ENCODE data around the gene SCN8A. TPM values are rescaled to one million over a fixed set of nuclear protein-coding genes. Genes with fewer than 3 reads are reported as not detected.

SCN8A gene
- total and polyA plus RNA-seq, 7 donors, result under 0.01 to 2.1 (median 0.71) TPM

- Histone ChIP-seq H3K27ac (no peak overlapping the region), H3K4me1 (peaks cover 0 to under 1% (median 0%) of the 10 kb centered on the region in 4 donors), H3K36me3 (no peaks in the 10 kb centered on the region), H3K4me3 (no peak overlapping the region), H3K9me3 (no peaks in the 10 kb centered on the region), H3K27me3 (peaks cover 10 to 59% (median 47%) of the 10 kb centered on the region in 3 donors)
- WGBS, 2 donors, result 82 to 84% methylated on average over 6 of the region's 6 CpGs
- DNase-seq, result no peak
- intact Hi-C loops (cut with DNase I), result no loop called here
- TF ChIP-seq EP300 (IDR thresholded peaks at IDR 0.05) (no peak), CTCF (IDR thresholded peaks at IDR 0.05) (no peak), POLR2AphosphoS5 (IDR thresholded peaks at IDR 0.05) (no peak), POLR2A (IDR thresholded peaks at IDR 0.05) (no peak)
Measured at GRCh38 chr12:51840966-51841365, 249.9 kb downstream of the SCN8A start.

- intact Hi-C loops (cut with DNase I), result no loop called here
- no peak overlapping the region for H3K4me3 ChIP-seq
Measured at GRCh38 chr12:51841727-51842126, 250.7 kb downstream of the SCN8A start.

GRCh38 chr12:51844854-51845253 is 253.8 kb downstream of the SCN8A start:
- intact Hi-C loops (cut with DNase I), result no loop called here
- 80 to 89% methylated on average over 4 of the region's 4 CpGs for WGBS, 2 donors
- H3K27me3 ChIP-seq, result peaks cover 39 to 86% (median 78%) of the 10 kb centered on the region in 3 donors
- H3K36me3 ChIP-seq, result no peaks in the 10 kb centered on the region
- peaks cover 3 to 32% (median 27%) of the 10 kb centered on the region in 4 donors for H3K4me1 ChIP-seq
- H3K9me3 ChIP-seq, result no peaks in the 10 kb centered on the region
- DNase-seq, result no peak
- H3K27ac ChIP-seq, result no peak overlapping the region
- TF ChIP-seq EP300 (IDR thresholded peaks at IDR 0.05), result no peak
- no peak overlapping the region for H3K4me3 ChIP-seq

More at GRCh38 chr12:51841727-51842126, 250.7 kb downstream of the SCN8A start:
- peaks cover 16 to 67% (median 53%) of the 10 kb centered on the region in 3 donors for H3K27me3 ChIP-seq
- H3K27ac ChIP-seq, result no peak overlapping the region
- peaks cover 2 to 8% (median 7%) of the 10 kb centered on the region in 4 donors for H3K4me1 ChIP-seq
- no peak for DNase-seq
- TF ChIP-seq POLR2AphosphoS5 (IDR thresholded peaks at IDR 0.05) (no peak), EP300 (IDR thresholded peaks at IDR 0.05) (no peak), CTCF (IDR thresholded peaks at IDR 0.05) (no peak), POLR2A (IDR thresholded peaks at IDR 0.05) (no peak)
- H3K36me3 ChIP-seq, result no peaks in the 10 kb centered on the region
- H3K9me3 ChIP-seq, result no peaks in the 10 kb centered on the region
- 61 to 63% methylated on average over 6 of the region's 6 CpGs for WGBS, 2 donors

GRCh38 chr12:51845482-51845881 is 254.4 kb downstream of the SCN8A start:
- no peaks in the 10 kb centered on the region for H3K36me3 ChIP-seq
- intact Hi-C loops (cut with DNase I), result no loop called here
- TF ChIP-seq CTCF (IDR thresholded peaks at IDR 0.05) (no peak), POLR2AphosphoS5 (IDR thresholded peaks at IDR 0.05) (no peak), POLR2A (IDR thresholded peaks at IDR 0.05) (no peak), EP300 (IDR thresholded peaks at IDR 0.05) (no peak)
- H3K27me3 ChIP-seq, result peaks cover 39 to 81% (median 78%) of the 10 kb centered on the region in 3 donors
- H3K9me3 ChIP-seq, result no peaks in the 10 kb centered on the region
- no peak overlapping the region for H3K27ac ChIP-seq
- no peak for DNase-seq
- H3K4me1 ChIP-seq, result peaks cover 3 to 32% (median 27%) of the 10 kb centered on the region in 4 donors
- no peak overlapping the region for H3K4me3 ChIP-seq
- WGBS, 2 donors, result 67% methylated on average over 7 of the region's 7 CpGs

GRCh38 chr12:51846271-51846691 is 255.2 kb downstream of the SCN8A start:
- peak overlapping the region in 1 of 4 donors; percentile 57 for H3K4me3 ChIP-seq
- no peaks in the 10 kb centered on the region for H3K9me3 ChIP-seq
- 31 to 65% methylated on average over 15 of the region's 15 CpGs for WGBS, 2 donors
- no peak for DNase-seq
- H3K4me1 ChIP-seq, result peaks cover 3 to 32% (median 27%) of the 10 kb centered on the region in 4 donors
- TF ChIP-seq POLR2A (IDR thresholded peaks at IDR 0.05) (no peak), CTCF (IDR thresholded peaks at IDR 0.05) (no peak), EP300 (IDR thresholded peaks at IDR 0.05) (no peak), POLR2AphosphoS5 (IDR thresholded peaks at IDR 0.05) (no peak)
- no peaks in the 10 kb centered on the region for H3K36me3 ChIP-seq
- H3K27me3 ChIP-seq, result peaks cover 39 to 74% (median 71%) of the 10 kb centered on the region in 3 donors
- intact Hi-C loops (cut with DNase I), result no loop called here
- H3K27ac ChIP-seq, result no peak overlapping the region
